NCI-H345 treated with DMSO at 0.1 percent for 48 hours (cell line): Measurements from ENCODE around the gene SPEM2.

Source experiments
- DNase-seq: peaks from one replicate; lab custom pipeline; 2025; ENCODE audit not compliant: unreplicated experiment; lab: John Stamatoyannopoulos, UW

Gene SPEM2

DNA sequence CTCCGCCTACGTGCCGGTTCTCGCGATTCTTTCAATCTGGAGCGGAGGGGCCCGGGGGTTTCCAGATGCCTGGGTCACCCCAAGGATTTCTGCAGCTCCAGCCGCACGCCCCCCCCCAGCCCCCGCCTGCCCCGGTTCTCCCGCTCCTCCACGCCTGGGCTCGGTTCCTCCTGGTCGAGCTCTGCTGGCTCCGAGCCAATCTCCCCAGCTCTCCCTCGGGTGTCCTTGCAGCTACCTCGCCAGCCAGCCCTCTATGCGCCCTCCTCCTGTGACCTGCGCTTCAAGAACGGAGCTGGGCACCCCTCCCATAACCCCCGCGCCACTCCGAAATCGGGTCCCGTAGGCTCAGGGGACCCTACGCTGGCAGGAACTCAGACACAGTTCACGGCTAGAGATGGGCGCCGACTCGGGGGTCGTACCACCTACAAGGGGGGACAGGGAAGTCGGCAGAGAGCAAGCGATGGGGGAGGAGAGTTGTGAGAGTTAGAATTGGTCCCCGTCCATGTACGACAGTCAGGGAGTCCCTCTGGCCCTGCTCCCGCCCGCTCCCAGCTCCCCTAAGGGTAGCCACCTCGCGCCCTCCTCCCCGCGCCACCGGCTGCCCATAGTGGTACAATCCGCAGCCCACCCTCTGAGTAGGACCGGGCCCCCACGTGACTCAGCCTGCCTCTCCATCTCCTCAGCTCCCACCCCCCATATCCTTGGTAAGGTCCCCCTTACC, 14.9 kb downstream of the SPEM2 start:
- peak; percentile 5 for DNase-seq

GRCh38 chr17:7440834-7441195, 15.4 kb downstream of the SPEM2 start:
- DNase-seq, result no peak

GRCh38 chr17:7441266-7441665, 15.8 kb downstream of the SPEM2 start:
- no peak for DNase-seq

DNA sequence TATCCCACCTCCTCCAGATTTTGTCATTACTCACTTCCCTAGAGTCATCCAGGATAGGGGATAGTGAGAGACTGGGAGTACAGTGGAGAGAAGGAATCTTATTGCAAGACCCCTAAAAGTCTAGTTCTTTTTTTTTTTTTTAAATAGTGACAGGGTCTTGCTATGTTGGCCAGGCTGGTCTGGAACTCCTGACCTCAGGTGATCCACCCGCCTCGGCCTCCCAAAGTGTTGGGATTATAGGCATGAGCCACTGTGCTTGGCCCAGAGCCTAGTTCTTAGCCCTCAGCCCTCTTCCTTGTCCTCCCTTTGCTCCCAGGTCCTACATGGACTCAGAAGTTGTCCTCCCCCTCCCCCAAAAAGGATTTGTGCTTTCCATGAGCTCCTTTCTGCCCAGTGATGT, 16.7 kb downstream of the SPEM2 start:
- DNase-seq, result no peak

DNA sequence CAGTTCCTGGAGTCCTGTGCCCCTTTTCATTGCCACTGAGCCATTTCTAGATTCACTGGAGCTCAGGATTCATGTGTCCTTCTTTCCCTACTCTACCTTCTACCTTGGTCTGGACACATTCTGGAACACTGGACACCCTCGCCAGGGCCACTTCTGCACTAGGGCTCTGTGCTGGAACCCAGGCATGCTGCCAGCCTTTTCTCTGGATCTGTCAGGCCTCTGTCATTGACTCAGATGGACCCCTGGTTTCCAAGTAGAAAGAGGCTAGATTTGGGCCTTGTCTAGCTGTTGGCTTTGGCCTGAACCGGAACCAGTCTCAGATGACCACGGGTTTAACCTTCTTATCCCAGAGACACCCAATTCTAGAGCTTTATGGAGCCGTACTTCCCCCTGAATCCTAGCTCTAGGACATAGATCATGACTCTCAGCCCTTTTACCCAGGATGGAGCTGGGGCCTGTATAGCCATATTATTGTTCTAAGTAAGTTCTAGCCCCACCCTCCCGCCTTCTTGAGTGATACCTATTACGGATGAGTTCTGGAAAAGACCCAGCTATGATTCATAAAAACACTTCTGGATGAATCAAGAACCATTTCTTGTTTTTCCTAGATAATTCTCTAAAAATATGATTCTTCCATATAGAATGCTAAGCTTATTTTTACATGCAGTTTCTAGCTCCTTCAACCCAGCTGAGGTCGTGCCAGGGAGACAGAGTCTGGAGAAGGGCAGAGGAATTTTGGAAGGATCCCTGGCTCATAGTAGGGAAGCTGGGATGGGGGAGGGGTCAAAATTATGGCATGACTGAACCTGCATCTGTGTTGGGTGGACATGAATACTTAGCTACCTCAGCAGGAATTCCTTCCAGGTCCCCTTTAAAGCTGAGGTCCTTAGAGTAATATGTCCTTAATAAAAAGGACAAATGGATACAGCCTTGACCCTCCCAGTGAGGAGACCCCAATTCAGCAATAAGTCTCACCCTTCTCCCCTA, 18.4 kb downstream of the SPEM2 start:
- DNase-seq, result no peak

GRCh38 chr17:7444682-7445618, 19.5 kb downstream of the SPEM2 start, which contains the start of gene CHRNB1:
CHRNB1 (plus strand) TSS chr17:7445061; CDS start chr17:7445128, 67 bp downstream.
- no peak for DNase-seq

DNA sequence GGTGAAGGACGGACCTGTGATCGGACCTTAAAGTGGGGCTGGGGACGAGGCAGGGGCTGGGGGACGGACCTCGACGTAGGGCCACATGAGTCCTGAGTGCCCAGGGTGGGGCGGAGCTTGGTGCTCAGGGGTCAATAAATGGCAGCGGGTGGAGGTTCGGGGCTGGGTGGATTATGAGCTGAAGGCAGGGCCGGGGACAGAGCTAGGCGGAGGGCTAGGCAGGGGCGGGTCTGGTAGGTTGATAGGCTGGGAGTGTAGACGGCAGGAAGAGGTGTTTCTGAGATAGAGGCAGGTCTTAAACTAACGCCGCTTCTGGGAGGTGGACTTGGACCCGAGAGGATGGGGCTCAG, 20.2 kb downstream of the SPEM2 start:
- DNase-seq, result no peak

DNA sequence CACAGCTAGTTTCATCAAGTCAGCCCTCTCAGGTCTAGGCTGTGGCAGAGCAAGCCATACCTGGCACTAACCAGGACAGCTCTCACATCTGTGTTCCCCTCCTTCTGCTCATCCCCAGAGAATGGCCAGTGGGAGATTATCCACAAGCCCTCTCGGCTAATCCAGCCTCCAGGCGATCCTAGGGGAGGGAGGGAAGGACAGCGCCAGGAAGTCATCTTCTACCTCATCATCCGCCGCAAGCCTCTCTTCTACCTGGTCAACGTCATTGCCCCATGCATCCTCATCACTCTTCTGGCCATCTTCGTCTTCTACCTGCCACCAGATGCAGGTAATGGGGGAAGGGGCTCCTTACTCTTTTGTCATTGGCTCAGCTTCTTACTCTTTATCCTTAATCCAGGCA, 23.0 kb downstream of the SPEM2 start:
- no peak for DNase-seq

GRCh38 chr17:7459961-7460545, 34.6 kb downstream of the SPEM2 start:
- no peak for DNase-seq

DNA sequence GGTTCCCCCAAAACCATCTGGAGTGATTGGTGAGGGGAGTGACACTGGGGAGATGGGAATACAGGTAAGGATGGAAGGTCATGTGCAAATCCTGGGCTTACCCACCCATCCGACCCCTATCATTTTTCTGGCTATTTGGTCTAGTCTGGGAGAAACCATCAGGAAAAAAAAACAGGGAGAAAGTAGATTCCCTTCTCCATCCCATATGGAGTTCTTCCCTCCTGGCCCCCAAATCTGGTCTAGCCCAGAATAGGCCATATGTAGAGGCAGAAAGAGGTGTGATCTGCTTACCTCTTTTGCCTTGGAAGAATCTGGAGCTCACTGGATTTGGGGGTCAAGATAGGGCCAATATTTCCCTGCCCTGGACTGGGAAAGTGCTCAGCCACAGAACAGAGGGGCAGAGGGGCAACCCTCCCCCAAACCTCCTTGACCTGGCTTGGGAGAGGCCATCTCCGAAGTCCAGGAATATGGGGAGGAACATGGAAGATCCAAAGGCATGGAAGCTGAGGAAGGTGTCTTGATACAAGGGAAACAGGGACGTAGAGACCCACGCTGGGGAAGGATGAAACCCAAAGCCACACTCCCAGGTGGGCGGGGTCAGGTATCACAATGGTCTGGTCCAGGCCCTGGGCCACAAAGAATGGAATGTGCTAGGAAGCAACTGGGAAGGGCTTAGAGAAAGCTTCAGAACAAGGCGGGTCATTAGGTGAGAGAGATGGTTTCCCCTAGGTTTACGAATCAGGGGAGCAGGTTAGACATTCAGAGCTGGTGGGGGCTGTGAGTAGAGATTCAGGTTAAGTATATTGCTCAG, 35.6 kb downstream of the SPEM2 start:
- no peak for DNase-seq

- no peak for DNase-seq
Observed at GRCh38 chr17:7462474-7463371, 37.3 kb downstream of the SPEM2 start.

GRCh38 chr17:7463372-7463846, 38.0 kb downstream of the SPEM2 start:
- DNase-seq, result no peak

DNA sequence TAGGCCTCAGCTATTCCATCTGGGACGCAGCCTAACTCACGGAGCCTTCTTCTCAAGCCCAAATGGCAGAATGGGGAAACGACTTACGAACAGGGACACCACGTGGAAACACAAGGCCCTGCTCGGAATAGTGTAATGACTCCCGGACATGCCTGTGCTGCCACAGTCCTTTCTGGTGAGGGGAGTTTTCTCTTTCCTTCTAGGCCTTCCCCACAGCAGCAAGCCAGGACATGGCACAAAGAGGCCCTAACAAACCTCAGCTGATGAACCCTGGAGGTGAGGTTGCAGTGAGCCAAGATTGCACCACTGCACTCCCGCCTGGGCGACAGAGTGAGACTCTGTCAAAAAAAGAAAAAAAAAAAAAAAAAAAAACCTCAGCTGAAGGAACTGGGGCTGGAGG, 38.7 kb downstream of the SPEM2 start:
- no peak for DNase-seq

DNA sequence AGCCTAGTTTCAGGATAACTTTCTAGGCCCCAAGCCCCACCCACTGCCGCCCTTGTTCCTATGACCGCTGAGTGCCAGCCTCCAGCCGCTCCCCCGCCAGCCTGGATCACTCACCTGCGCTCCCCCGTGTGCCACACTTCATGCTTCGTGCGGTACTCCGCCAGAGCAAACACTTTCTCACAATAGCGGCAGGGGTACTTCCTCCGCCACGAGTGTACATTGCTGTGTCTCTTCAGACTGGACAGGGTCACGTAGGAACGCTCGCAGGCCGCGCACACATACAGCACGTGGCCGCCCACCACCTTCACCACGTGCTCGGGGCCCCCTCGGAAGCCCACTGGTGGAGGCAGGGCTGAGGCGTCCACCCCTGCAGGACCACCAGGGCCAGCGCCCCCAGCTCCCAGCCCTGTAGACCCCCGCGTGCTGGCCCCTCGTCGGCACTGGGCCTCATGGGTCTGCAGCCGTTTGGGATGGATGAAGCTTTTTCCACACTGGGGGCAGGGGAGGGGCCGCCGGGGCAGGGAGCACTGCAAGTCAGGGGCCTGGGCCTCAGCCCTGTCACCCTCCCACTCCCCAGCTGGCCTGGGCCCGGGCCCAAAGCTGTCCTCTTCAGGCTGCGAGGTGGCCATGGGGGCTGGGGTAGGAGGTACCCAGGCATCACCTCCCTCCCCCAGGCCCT, 40.3 kb downstream of the SPEM2 start:
- no peak for DNase-seq

DNA sequence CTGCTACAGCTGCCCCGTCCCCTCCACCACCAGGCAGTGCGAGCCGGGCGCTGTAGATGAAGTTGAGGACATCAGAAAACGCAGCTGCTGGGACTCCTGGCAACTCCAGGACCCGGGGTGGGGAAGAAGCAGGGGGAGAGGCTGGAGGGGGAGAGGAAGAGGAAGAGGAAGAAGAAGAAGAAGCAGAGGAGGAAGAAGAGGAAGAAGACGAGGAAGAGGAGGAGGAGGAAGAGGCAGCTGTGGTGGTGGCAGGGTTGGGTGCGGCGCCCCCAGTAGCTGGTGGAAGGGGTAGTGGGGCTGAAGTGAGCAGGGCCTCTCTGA, 40.9 kb downstream of the SPEM2 start:
- no peak for DNase-seq

- DNase-seq, result no peak
Observed at GRCh38 chr17:7466639-7467341, 41.4 kb downstream of the SPEM2 start.

DNA sequence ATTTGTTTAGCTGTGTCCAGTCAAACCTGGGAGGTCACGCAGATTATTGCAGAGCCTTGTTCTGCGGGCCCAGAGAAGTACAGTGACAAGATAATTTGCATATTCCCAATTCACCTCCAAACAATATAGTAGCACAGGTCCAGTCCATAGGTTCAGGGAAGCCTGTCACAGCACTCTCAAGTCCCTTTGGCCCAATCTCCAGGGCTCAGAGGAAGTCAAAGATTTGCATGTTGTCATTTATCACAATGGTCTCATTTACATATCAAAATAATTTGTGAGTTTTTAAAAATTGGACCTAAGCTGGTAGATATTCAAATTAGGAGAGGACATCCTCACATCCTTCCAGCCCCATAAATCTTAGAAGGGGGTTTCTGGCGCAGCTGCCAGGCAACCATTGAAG, 42.1 kb downstream of the SPEM2 start:
- DNase-seq, result no peak

DNA sequence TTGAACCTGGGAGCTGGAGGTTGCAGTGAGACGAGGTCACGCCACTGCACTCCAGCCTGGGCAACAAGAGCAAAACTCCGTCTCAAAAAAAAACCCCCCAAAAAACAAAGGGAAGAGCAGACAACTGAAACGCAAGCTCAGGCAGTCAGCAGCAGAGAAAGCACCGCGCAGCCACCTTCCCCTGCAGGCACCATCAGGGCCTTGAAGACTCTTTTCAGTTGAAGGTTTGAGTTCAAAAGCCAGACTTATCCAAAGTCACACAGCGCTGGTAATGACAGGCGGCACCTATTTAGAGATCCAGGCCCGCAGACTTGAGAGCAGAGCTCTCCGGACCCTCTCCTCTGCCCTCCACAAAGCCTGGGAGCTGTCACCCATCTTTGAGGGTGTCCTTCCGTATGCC, 42.9 kb downstream of the SPEM2 start:
- DNase-seq, result no peak
